Vagina (tissue), 2 donors: Measurements from ENCODE around the gene FBXO8.

ENCODE experiments used
- POLR2A ChIP-seq, 2 donors: fragments of 450-650 bp; IDR thresholded peaks; one replicate each; pipeline ENCODE4 v1.6.1; 2017; ENCODE audit warnings: antibody characterized with exemption in 2 of 2, mild to moderate bottlenecking in 2 of 2, moderate library complexity in 2 of 2
- POLR2AphosphoS5 ChIP-seq, 2 donors: sonication (generic); formaldehyde crosslinking; IDR thresholded peaks; one replicate each; pipeline ENCODE4 v1.9.0; 2017; ENCODE audit warnings: antibody characterized with exemption in 2 of 2, mild to moderate bottlenecking in 2 of 2, low read depth in 1 of 2; ENCODE audit not compliant: insufficient read depth in 1 of 2
- TF ChIP-seq, protein P1 (sequence below), 3 experiments: fragments of 450-650 bp in 2 of 3; fragments of 200-600 bp in 1 of 3; sonication (generic) in 1 of 3; IDR thresholded peaks; one replicate each; pipeline ENCODE4 v1.5.1; 2017 to 2019; ENCODE audit warnings: antibody characterized with exemption in 3 of 3, mild to moderate bottlenecking in 2 of 3, moderate library complexity in 2 of 3

DNA sequence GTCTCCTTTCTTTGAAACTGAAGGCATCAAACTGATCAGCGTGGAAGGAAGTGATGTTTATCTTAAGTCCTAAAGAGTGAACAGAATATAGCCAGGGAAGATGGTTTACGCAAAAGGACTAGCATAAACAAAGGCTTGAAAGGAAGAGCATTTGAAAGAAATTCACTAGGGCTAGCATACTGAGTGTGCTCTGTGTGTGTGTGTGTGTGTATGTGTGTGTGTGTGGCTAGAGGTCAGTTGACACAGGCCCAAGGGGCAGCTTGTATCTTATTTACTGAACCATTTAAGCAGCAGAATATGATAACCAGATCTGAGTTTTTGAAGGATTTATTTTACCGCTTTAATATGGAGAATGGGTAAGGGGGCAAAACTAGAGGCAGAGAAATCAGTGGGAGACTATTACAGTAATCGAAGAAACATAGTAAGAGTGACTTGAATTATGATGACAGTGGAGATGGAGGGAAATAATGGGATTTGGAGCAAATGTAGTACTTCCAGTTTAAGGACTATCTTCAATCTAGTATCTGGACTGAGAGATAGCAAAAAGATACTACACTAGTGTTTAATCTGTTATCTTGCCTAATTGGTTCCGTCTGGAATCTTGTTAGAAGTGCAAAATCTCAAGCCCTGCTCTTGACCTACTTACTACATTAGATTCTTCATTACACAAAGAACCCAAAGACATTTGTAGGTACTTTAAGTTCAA is 37.2 kb upstream of the FBXO8 start:
- TF ChIP-seq, protein P1, sequence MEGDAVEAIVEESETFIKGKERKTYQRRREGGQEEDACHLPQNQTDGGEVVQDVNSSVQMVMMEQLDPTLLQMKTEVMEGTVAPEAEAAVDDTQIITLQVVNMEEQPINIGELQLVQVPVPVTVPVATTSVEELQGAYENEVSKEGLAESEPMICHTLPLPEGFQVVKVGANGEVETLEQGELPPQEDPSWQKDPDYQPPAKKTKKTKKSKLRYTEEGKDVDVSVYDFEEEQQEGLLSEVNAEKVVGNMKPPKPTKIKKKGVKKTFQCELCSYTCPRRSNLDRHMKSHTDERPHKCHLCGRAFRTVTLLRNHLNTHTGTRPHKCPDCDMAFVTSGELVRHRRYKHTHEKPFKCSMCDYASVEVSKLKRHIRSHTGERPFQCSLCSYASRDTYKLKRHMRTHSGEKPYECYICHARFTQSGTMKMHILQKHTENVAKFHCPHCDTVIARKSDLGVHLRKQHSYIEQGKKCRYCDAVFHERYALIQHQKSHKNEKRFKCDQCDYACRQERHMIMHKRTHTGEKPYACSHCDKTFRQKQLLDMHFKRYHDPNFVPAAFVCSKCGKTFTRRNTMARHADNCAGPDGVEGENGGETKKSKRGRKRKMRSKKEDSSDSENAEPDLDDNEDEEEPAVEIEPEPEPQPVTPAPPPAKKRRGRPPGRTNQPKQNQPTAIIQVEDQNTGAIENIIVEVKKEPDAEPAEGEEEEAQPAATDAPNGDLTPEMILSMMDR (IDR thresholded peaks at IDR 0.05), result no peak
- no peak for TF ChIP-seq POLR2A (IDR thresholded peaks at IDR 0.05)
- TF ChIP-seq POLR2AphosphoS5 (IDR thresholded peaks at IDR 0.05; ENCODE audit: insufficient read depth in 1 of 2, low read depth in 1 of 2), result no peak
